Measurements from ENCODE around the gene ANKRD44. TPM values are rescaled to one million over a fixed set of nuclear protein-coding genes. Genes with fewer than 3 reads are reported as not detected.

ANKRD44 gene
- total RNA-seq, 1 experiment from 2014 or later, result 7.1 TPM

GRCh38 chr2:197031803-197032202 lies 278.8 kb downstream of the ANKRD44 start:
- H3K4me3 Mint-ChIP-seq (ENCODE audit: low read depth, unreplicated experiment), result no peak overlapping the region
- intact Hi-C loops (cut with micrococcal nuclease; ENCODE audit: unreplicated experiment), result no loop called here
- no peaks in the 10 kb centered on the region for H3K4me1 Mint-ChIP-seq (ENCODE audit: low read depth, unreplicated experiment)
- BruUV-seq (replicated peaks), result no TSS peak
- no peaks in the 10 kb centered on the region for H3K27me3 Mint-ChIP-seq (ENCODE audit: unreplicated experiment)
- H3K27ac Mint-ChIP-seq (ENCODE audit: unreplicated experiment), result no peak overlapping the region
- CTCF ChIA-PET, result no interaction called here
- H3K36me3 Mint-ChIP-seq (ENCODE audit: insufficient read depth, unreplicated experiment), result no peaks in the 10 kb centered on the region
- no peak for TF ChIP-seq CTCF (IDR thresholded peaks at IDR 0.05; ENCODE audit: unreplicated experiment)
- H3K9me3 Mint-ChIP-seq (ENCODE audit: low read depth, unreplicated experiment), result peaks cover 9% of the 10 kb centered on the region
- no peak for DNase-seq

GRCh38 chr2:197030090-197030489 lies 280.5 kb downstream of the ANKRD44 start:
- intact Hi-C loops (cut with micrococcal nuclease; ENCODE audit: unreplicated experiment), result no loop called here
- no TSS peak for BruUV-seq (replicated peaks)
- no peak for DNase-seq
- H3K4me3 Mint-ChIP-seq (ENCODE audit: low read depth, unreplicated experiment), result no peak overlapping the region
- H3K27me3 Mint-ChIP-seq (ENCODE audit: unreplicated experiment), result no peaks in the 10 kb centered on the region
- H3K4me1 Mint-ChIP-seq (ENCODE audit: low read depth, unreplicated experiment), result no peaks in the 10 kb centered on the region
- peaks cover 9% of the 10 kb centered on the region for H3K9me3 Mint-ChIP-seq (ENCODE audit: low read depth, unreplicated experiment)
- CTCF ChIA-PET, result no interaction called here
- TF ChIP-seq CTCF (IDR thresholded peaks at IDR 0.05; ENCODE audit: unreplicated experiment), result no peak
- no peaks in the 10 kb centered on the region for H3K36me3 Mint-ChIP-seq (ENCODE audit: insufficient read depth, unreplicated experiment)
- no peak overlapping the region for H3K27ac Mint-ChIP-seq (ENCODE audit: unreplicated experiment)

- intact Hi-C loops (cut with micrococcal nuclease; ENCODE audit: unreplicated experiment), result no loop called here
Observed at GRCh38 chr2:197028633-197029032, 281.9 kb downstream of the ANKRD44 start.

GRCh38 chr2:197028230-197028629 lies 282.4 kb downstream of the ANKRD44 start:
- BruUV-seq (replicated peaks), result no TSS peak
- H3K4me3 Mint-ChIP-seq (ENCODE audit: low read depth, unreplicated experiment), result no peak overlapping the region
- DNase-seq, result peak; percentile 27
- intact Hi-C loops (cut with micrococcal nuclease; ENCODE audit: unreplicated experiment), result no loop called here
- no peaks in the 10 kb centered on the region for H3K27me3 Mint-ChIP-seq (ENCODE audit: unreplicated experiment)
- H3K27ac Mint-ChIP-seq (ENCODE audit: unreplicated experiment), result no peak overlapping the region
- H3K4me1 Mint-ChIP-seq (ENCODE audit: low read depth, unreplicated experiment), result no peaks in the 10 kb centered on the region
- CTCF ChIA-PET, result interaction anchor here (0.7 kb wide), 1 partner anchor 16 kb away, joined by 3 read pairs; no protein-coding TSS in a partner anchor
- no peaks in the 10 kb centered on the region for H3K36me3 Mint-ChIP-seq (ENCODE audit: insufficient read depth, unreplicated experiment)
- TF ChIP-seq CTCF (IDR thresholded peaks at IDR 0.05; ENCODE audit: unreplicated experiment), result no peak
- H3K9me3 Mint-ChIP-seq (ENCODE audit: low read depth, unreplicated experiment), result peaks cover 7% of the 10 kb centered on the region

More at GRCh38 chr2:197028633-197029032, 281.9 kb downstream of the ANKRD44 start:
- no peak for DNase-seq
- no peaks in the 10 kb centered on the region for H3K27me3 Mint-ChIP-seq (ENCODE audit: unreplicated experiment)
- CTCF ChIA-PET, result interaction anchor here (0.7 kb wide), 1 partner anchor 17 kb away, joined by 3 read pairs; no protein-coding TSS in a partner anchor
- H3K4me1 Mint-ChIP-seq (ENCODE audit: low read depth, unreplicated experiment), result no peaks in the 10 kb centered on the region
- no peak for TF ChIP-seq CTCF (IDR thresholded peaks at IDR 0.05; ENCODE audit: unreplicated experiment)
- BruUV-seq (replicated peaks), result no TSS peak
- H3K36me3 Mint-ChIP-seq (ENCODE audit: insufficient read depth, unreplicated experiment), result no peaks in the 10 kb centered on the region
- no peak overlapping the region for H3K4me3 Mint-ChIP-seq (ENCODE audit: low read depth, unreplicated experiment)
- peaks cover 7% of the 10 kb centered on the region for H3K9me3 Mint-ChIP-seq (ENCODE audit: low read depth, unreplicated experiment)
- no peak overlapping the region for H3K27ac Mint-ChIP-seq (ENCODE audit: unreplicated experiment)

All from Calu3 (cell line).